ENCODE data around the gene ALLC.

- TF ChIP-seq CTCF (IDR thresholded peaks at IDR 0.05 in 8 of 11, conservative IDR thresholded peaks at IDR 0.05 in 3 of 11) (no peak), POLR2A (IDR thresholded peaks at IDR 0.05) (no peak)
Observed at GRCh38 chr2:3736112-3736511, 78.1 kb downstream of the ALLC start.
